OCI-LY3 (cell line): ENCODE results near the gene UGT3A2.

Experiments used
- H2AFZ ChIP-seq: fragments of 200-600, 300-600 bp; shearing (Covaris generic); 2 replicates; pipeline ENCODE4 v1.6.0; 2014; ENCODE audit warnings: antibody characterized with exemption, low read depth, low read length
- H3K27ac ChIP-seq: fragments of 200-600, 300-600 bp; sonication (generic); 2 replicates; pipeline ENCODE4 v1.5.1; 2014; ENCODE audit warnings: mild to moderate bottlenecking, low read length, moderate library complexity, mixed read lengths
- H3K27me3 ChIP-seq: fragments of 200-600, 300-600 bp; sonication (generic); 2 replicates; pipeline ENCODE4 v1.6.1; 2014; ENCODE audit warnings: low read depth, low read length, mixed read lengths
- H3K36me3 ChIP-seq: fragments of 200-600, 300-600 bp; sonication (generic); replicated peaks from 2 replicates; pipeline ENCODE3; 2014; ENCODE audit warnings: low read depth, low read length, mixed read lengths
- H3K4me1 ChIP-seq: fragments of 300-600, 200-600 bp; sonication (generic); 2 replicates; pipeline ENCODE4 v1.6.1; 2014; ENCODE audit warnings: low read length, mixed read lengths
- H3K4me2 ChIP-seq: fragments of 200-600, 300-600 bp; sonication (generic); 2 replicates; pipeline ENCODE4 v1.6.1; 2014; ENCODE audit warnings: low read length, mixed read lengths
- H3K4me3 ChIP-seq: fragments of 300-600, 200-600 bp; sonication (generic); 2 replicates; pipeline ENCODE4 v1.5.1; 2014; ENCODE audit warnings: antibody characterized with exemption, mild to moderate bottlenecking, low read length, moderate library complexity
- H3K79me2 ChIP-seq: fragments of 300-600, 200-600 bp; shearing (Covaris generic); 2 replicates; pipeline ENCODE4 v1.6.1; 2014; ENCODE audit warnings: mild to moderate bottlenecking, low read length, mixed read lengths
- H3K9ac ChIP-seq: fragments of 300-600, 200-600 bp; shearing (Covaris generic); 2 replicates; pipeline ENCODE4 v1.6.0; 2014; ENCODE audit warnings: mild to moderate bottlenecking, low read length, moderate library complexity
- H3K9me3 ChIP-seq: fragments of 200-600, 300-600 bp; shearing (Covaris generic); 2 replicates; pipeline ENCODE4 v1.6.1; 2014; ENCODE audit warnings: low read length, mixed read lengths; ENCODE audit not compliant: insufficient read depth
- H4K20me1 ChIP-seq: fragments of 200-600, 300-600 bp; sonication (generic); 2 replicates; pipeline ENCODE4 v1.6.1; 2016; ENCODE audit warnings: low read length, mixed read lengths; ENCODE audit not compliant: insufficient read depth
- EZH2phosphoT487 ChIP-seq: fragments of 200-600 bp; shearing (Covaris generic); IDR thresholded peaks from 2 replicates; pipeline ENCODE4 v1.6.1; 2018; ENCODE audit warnings: antibody characterized with exemption, mixed run types, low read depth
- TF ChIP-seq, protein P1 (sequence below): fragments of 200-600, 300-600 bp; sonication (generic); IDR thresholded peaks from 2 replicates; pipeline ENCODE4 v1.5.1; 2014; ENCODE audit warnings: antibody characterized with exemption, low read length, low read depth

The UGT3A2 gene

DNA sequence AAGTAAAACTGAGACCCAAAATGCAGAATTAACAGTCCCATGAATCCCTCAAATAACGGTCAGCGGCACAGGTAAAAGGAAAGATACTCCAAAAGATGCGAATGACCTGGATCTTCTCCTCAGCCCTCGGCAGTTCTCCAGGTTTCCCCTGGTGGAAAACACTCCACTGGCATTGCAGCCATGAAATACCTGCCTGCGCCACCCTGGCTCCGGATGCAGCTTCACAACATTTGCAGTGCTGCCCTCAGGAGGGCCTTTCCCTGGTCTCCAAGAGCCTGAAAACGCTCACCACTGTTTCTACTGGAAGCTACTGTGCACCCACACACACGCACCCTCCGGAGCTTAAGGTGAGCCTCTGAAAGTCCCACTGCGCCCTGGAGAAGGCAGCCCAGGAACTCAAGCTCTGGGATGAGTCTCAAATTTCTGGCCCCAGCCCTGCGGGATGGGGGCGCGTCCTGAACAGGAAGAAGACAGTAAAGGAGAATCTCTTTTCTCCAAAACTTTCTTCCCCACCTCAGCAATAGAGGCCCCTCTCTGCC is 612 bp downstream of the UGT3A2 start:
- no peak overlapping the region for H3K4me3 ChIP-seq
- no peak overlapping the region for H3K9ac ChIP-seq
- H3K9me3 ChIP-seq = no peaks in the 10 kb centered on the region
- no peaks in the 10 kb centered on the region for H4K20me1 ChIP-seq
- H3K27me3 ChIP-seq = no peaks in the 10 kb centered on the region
- no peak for TF ChIP-seq EZH2phosphoT487
- TF ChIP-seq, protein P1, sequence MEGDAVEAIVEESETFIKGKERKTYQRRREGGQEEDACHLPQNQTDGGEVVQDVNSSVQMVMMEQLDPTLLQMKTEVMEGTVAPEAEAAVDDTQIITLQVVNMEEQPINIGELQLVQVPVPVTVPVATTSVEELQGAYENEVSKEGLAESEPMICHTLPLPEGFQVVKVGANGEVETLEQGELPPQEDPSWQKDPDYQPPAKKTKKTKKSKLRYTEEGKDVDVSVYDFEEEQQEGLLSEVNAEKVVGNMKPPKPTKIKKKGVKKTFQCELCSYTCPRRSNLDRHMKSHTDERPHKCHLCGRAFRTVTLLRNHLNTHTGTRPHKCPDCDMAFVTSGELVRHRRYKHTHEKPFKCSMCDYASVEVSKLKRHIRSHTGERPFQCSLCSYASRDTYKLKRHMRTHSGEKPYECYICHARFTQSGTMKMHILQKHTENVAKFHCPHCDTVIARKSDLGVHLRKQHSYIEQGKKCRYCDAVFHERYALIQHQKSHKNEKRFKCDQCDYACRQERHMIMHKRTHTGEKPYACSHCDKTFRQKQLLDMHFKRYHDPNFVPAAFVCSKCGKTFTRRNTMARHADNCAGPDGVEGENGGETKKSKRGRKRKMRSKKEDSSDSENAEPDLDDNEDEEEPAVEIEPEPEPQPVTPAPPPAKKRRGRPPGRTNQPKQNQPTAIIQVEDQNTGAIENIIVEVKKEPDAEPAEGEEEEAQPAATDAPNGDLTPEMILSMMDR = no peak
- no peaks in the 10 kb centered on the region for H3K36me3 ChIP-seq
- no peak overlapping the region for H3K27ac ChIP-seq
- H3K4me2 ChIP-seq = no peak overlapping the region
- H3K4me1 ChIP-seq = no peaks in the 10 kb centered on the region; the same call in 1 of the 2 replicates
- H3K79me2 ChIP-seq = no peaks in the 10 kb centered on the region
- H2AFZ ChIP-seq = no peak overlapping the region

DNA sequence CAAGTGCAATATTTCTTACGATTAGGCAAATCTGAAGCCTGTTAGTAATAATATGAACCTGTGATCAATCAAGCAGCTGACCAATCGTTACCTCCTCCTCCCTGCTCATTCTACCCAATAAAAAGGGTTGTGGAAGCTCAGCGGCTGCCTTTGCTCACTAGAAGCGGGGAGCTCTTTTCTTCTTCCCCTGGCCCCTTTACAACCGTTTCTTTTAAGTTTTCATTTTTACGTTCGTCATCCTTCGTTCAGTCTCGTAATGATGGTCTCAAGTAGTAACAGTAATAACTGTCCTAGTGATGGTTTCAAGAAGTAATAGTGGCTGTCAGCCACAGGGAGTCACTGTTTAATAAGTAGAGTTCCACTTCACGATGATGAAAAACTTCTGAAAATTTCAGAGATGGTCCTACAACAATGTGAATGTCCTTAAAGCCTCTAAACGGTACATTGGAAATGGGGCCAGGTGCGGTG is 6.2 kb downstream of the UGT3A2 start:
- H3K9ac ChIP-seq = no peak overlapping the region
- H3K4me1 ChIP-seq = no peaks in the 10 kb centered on the region
- H3K4me2 ChIP-seq = peak overlapping the region; percentile 59
- H2AFZ ChIP-seq = peak overlapping the region; percentile 74
- H3K4me3 ChIP-seq = peak overlapping the region; percentile 47
- no peak overlapping the region for H3K27ac ChIP-seq
- no peaks in the 10 kb centered on the region for H4K20me1 ChIP-seq
- no peaks in the 10 kb centered on the region for H3K9me3 ChIP-seq
- no peaks in the 10 kb centered on the region for H3K79me2 ChIP-seq
- TF ChIP-seq, protein P1 = peak; percentile 55
- no peak for TF ChIP-seq EZH2phosphoT487
- no peaks in the 10 kb centered on the region for H3K36me3 ChIP-seq
- peaks cover 5% of the 10 kb centered on the region; the same call in 1 of the 2 replicates for H3K27me3 ChIP-seq

GRCh38 chr5:36059571-36060419 is 6.9 kb downstream of the UGT3A2 start:
- peak overlapping the region; percentile 47; the same call in 1 of the 2 replicates for H3K4me3 ChIP-seq
- H3K9ac ChIP-seq = no peak overlapping the region
- H3K4me1 ChIP-seq = no peaks in the 10 kb centered on the region
- H3K36me3 ChIP-seq = no peaks in the 10 kb centered on the region
- no peaks in the 10 kb centered on the region for H4K20me1 ChIP-seq
- no peaks in the 10 kb centered on the region for H3K9me3 ChIP-seq
- peaks cover 5% of the 10 kb centered on the region; the same call in 1 of the 2 replicates for H3K27me3 ChIP-seq
- no peak overlapping the region for H3K27ac ChIP-seq
- H2AFZ ChIP-seq = no peak overlapping the region
- no peaks in the 10 kb centered on the region for H3K79me2 ChIP-seq
- H3K4me2 ChIP-seq = peak overlapping the region; percentile 59
- TF ChIP-seq, protein P1 = no peak
- TF ChIP-seq EZH2phosphoT487 = no peak

DNA sequence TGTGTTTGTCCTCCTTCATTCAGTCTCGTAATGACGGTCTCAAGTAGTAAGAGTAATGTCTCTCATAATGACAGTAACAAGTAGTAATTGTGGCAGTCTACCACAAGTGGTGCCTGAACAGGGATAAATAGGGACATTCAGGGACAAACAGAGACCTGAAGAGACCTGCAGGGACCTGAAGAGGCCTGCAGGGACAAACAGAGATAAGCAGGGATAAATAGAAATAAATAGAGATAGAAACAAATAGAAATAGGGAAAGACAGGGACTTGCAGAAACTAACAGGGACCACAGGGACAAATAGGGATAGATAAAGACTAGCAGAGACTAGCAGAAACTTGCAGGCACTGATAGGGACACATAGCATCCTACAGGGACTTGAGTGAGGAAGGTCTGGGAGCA is 7.9 kb downstream of the UGT3A2 start:
- H3K9me3 ChIP-seq = no peaks in the 10 kb centered on the region

More for the DNA sequence above, 7.9 kb downstream of the UGT3A2 start:
- Histone ChIP-seq H3K36me3 (no peaks in the 10 kb centered on the region), H3K4me2 (no peak overlapping the region), H3K9ac (no peak overlapping the region), H3K4me3 (no peak overlapping the region), H3K79me2 (no peaks in the 10 kb centered on the region), H4K20me1 (no peaks in the 10 kb centered on the region), H2AFZ (no peak overlapping the region), H3K27ac (no peak overlapping the region), H3K4me1 (no peaks in the 10 kb centered on the region), H3K27me3 (peaks cover 5% of the 10 kb centered on the region; the same call in 1 of the 2 replicates)
- TF ChIP-seq, protein P1 = no peak
- TF ChIP-seq EZH2phosphoT487 = no peak
